SH-SY5Y (cell line): ENCODE measurements around the gene MND1.

Experiments
- GATA2 ChIP-seq: IDR thresholded peaks from 2 replicates; pipeline ENCODE4 v1.6.1; 2011; ENCODE audit warnings: mild to moderate bottlenecking, low read depth, low read length
- GATA3 ChIP-seq: IDR thresholded peaks from 2 replicates; pipeline ENCODE4 v1.6.1; 2011; ENCODE audit warnings: low read depth, mild to moderate bottlenecking, low read length, moderate library complexity

GRCh38 chr4:153447175-153447905 is 102.9 kb downstream of the MND1 start:
- TF ChIP-seq GATA2 = no peak
- TF ChIP-seq GATA3 = no peak
